GM23248 (cell line): ENCODE results near the gene CLDN5. TPM values are rescaled to one million over a fixed set of nuclear protein-coding genes. Genes with fewer than 3 reads are reported as not detected.
A peak's percentile ranks its signal among the peaks of the same experiment; 100 is the strongest.

Source experiments
- DNase-seq: peaks from one replicate; pipeline ENCODE4 v3.0.0-alpha.2; 2015
- H2AFZ ChIP-seq: fragments of 200-600 bp; sonication (generic); 2 replicates; pipeline ENCODE4 v1.6.1; 2016; ENCODE audit warnings: antibody characterized with exemption
- H3F3A ChIP-seq: fragments of 200-600 bp; sonication (generic); 2 replicates; pipeline ENCODE4 v1.6.1; 2016; ENCODE audit warnings: mild to moderate bottlenecking, antibody characterized with exemption, mixed run types; ENCODE audit not compliant: insufficient read depth
- H3K27ac ChIP-seq: fragments of 200-600 bp; sonication (generic); 2 replicates; pipeline ENCODE4 v1.5.1; 2016; ENCODE audit warnings: mild to moderate bottlenecking
- H3K27me3 ChIP-seq: fragments of 200-600 bp; sonication (generic); replicated peaks from 2 replicates; pipeline ENCODE4 v1.6.1; 2016; ENCODE audit warnings: mild to moderate bottlenecking; ENCODE audit not compliant: insufficient read depth
- H3K36me3 ChIP-seq: fragments of 200-600 bp; sonication (generic); 2 replicates; pipeline ENCODE4 v1.6.1; 2016; ENCODE audit warnings: low read depth, mild to moderate bottlenecking
- H3K4me1 ChIP-seq: fragments of 200-600 bp; sonication (generic); 2 replicates; pipeline ENCODE4 v1.6.1; 2016; ENCODE audit warnings: mild to moderate bottlenecking; ENCODE audit not compliant: insufficient read depth
- H3K4me2 ChIP-seq: fragments of 200-600 bp; sonication (generic); one replicate; pipeline ENCODE4 v1.6.1; 2016; ENCODE audit warnings: mild to moderate bottlenecking; ENCODE audit not compliant: unreplicated experiment
- H3K4me3 ChIP-seq: fragments of 200-600 bp; sonication (generic); 2 replicates; pipeline ENCODE4 v1.5.1; 2016; ENCODE audit warnings: mild to moderate bottlenecking
- H3K79me2 ChIP-seq: fragments of 200-600 bp; sonication (generic); 2 replicates; pipeline ENCODE4 v1.6.1; 2016; ENCODE audit warnings: mild to moderate bottlenecking; ENCODE audit not compliant: insufficient read depth
- H3K9ac ChIP-seq: fragments of 200-600 bp; sonication (generic); 2 replicates; pipeline ENCODE4 v1.6.1; 2016; ENCODE audit warnings: mild to moderate bottlenecking
- H3K9me2 ChIP-seq: fragments of 200-600 bp; sonication (generic); 2 replicates; pipeline ENCODE4 v1.6.1; 2016; ENCODE audit warnings: mixed run types, mild to moderate bottlenecking, moderate library complexity; ENCODE audit not compliant: insufficient read depth
- H3K9me3 ChIP-seq: fragments of 200-600 bp; sonication (generic); one replicate; pipeline ENCODE4 v1.6.1; 2017; ENCODE audit warnings: low read depth
- H4K20me1 ChIP-seq: fragments of 200-600 bp; sonication (generic); 2 replicates; pipeline ENCODE4 v1.6.0; 2016; ENCODE audit not compliant: insufficient read depth
- EZH2 ChIP-seq: fragments of 200-600 bp; sonication (generic); IDR thresholded peaks from 2 replicates; pipeline ENCODE4 v1.6.1; 2018; ENCODE audit warnings: antibody characterized with exemption, mild to moderate bottlenecking; ENCODE audit not compliant: insufficient read depth, poor library complexity, severe bottlenecking
- EZH2phosphoT487 ChIP-seq: fragments of 200-600 bp; sonication (generic); IDR thresholded peaks from 2 replicates; pipeline ENCODE4 v1.6.1; 2018; ENCODE audit warnings: antibody characterized with exemption, moderate library complexity, mild to moderate bottlenecking, low read depth; ENCODE audit not compliant: insufficient read depth
- WGBS, 2 experiments: methylation state at CpG; one replicate each; pipeline ENCODE4 v1.1.6; 2015 to 2017; ENCODE audit warnings: low lambda C conversion rate in 2 of 2, low coverage in 1 of 2; ENCODE audit errors: missing lambda C conversion rate in 2 of 2; 5-methylcytosine and 5-hydroxymethylcytosine counted together
- in situ Hi-C: fragments of 300-500 bp; cut with MboI; formaldehyde crosslinking; loops from 2 replicates; pipeline ENCODE4 v1.15.0; 2020
- polyA plus RNA-seq: library from polyadenylated mRNA; unstranded; fragments of >200 nt; fragmentation: Nextera tagmentation; extraction: Ambion mirVana; gene quantifications from 2 replicates; pipeline ENCODE4 v1.2.1, GENCODE V29; 2016
- total RNA-seq: library from RNA; depleted of rRNA; stranded (reverse); fragments of >200 nt; shearing (Covaris generic); gene quantifications from 2 replicates; pipeline ENCODE4 v1.2.3, GENCODE V29; 2014

CLDN5 gene
- total and polyA plus RNA-seq, 2 experiments from 2014 or later, result not detected

- H3K27me3 ChIP-seq, result 0 out of 2 replicates have a peak, but pooled peaks cover 6% of the 10 kb centered on the region
- no peak overlapping the region for H3K4me2 ChIP-seq
- peaks cover 8% of the 10 kb centered on the region for H3K4me1 ChIP-seq
- no peaks in the 10 kb centered on the region for H4K20me1 ChIP-seq
- no peak for TF ChIP-seq EZH2phosphoT487
- no peak for TF ChIP-seq EZH2
- peak; percentile 15 for DNase-seq
- WGBS, 2 experiments, result 59 to 66% methylated on average over 11 of the region's 11 CpGs
- H3K27ac ChIP-seq, result no peak overlapping the region
- no peak overlapping the region for H2AFZ ChIP-seq
- no peak overlapping the region for H3K4me3 ChIP-seq
- in situ Hi-C loops, result no loop called here
- peaks cover 14% of the 10 kb centered on the region for H3F3A ChIP-seq
- H3K9me2 ChIP-seq, result no peaks in the 10 kb centered on the region
- H3K9ac ChIP-seq, result no peak overlapping the region
- H3K79me2 ChIP-seq, result no peaks in the 10 kb centered on the region
- no peaks in the 10 kb centered on the region for H3K9me3 ChIP-seq
- no peaks in the 10 kb centered on the region for H3K36me3 ChIP-seq
Observed at GRCh38 chr22:19565382-19566278, 41.4 kb upstream of the CLDN5 start.

GRCh38 chr22:19559956-19560355 lies 35.7 kb upstream of the CLDN5 start:
- WGBS, 2 experiments, result 57 to 100% methylated on average over 1 to 2 of the region's 2 CpGs

GRCh38 chr22:19559324-19559811 lies 35.2 kb upstream of the CLDN5 start:
- 46 to 58% methylated on average over 9 of the region's 9 CpGs for WGBS, 2 experiments
- Histone ChIP-seq H3K4me2 (no peak overlapping the region), H3K4me3 (no peak overlapping the region), H4K20me1 (no peaks in the 10 kb centered on the region), H3K4me1 (no peaks in the 10 kb centered on the region), H3K9ac (no peak overlapping the region), H2AFZ (no peak overlapping the region), H3K27me3 (peaks cover 6% of the 10 kb centered on the region; the same call in 1 of the 2 replicates), H3F3A (no peaks in the 10 kb centered on the region), H3K9me2 (no peaks in the 10 kb centered on the region), H3K79me2 (no peaks in the 10 kb centered on the region), H3K27ac (no peak overlapping the region), H3K36me3 (no peaks in the 10 kb centered on the region), H3K9me3 (no peaks in the 10 kb centered on the region)
- in situ Hi-C loops, result no loop called here
- no peak for DNase-seq
- TF ChIP-seq EZH2 (no peak), EZH2phosphoT487 (no peak)

More at GRCh38 chr22:19559956-19560355, 35.7 kb upstream of the CLDN5 start:
- H3K9me2 ChIP-seq, result no peaks in the 10 kb centered on the region
- DNase-seq, result no peak
- no peaks in the 10 kb centered on the region for H3K79me2 ChIP-seq
- no peaks in the 10 kb centered on the region for H3F3A ChIP-seq
- H3K4me3 ChIP-seq, result no peak overlapping the region
- no peak for TF ChIP-seq EZH2
- no peak for TF ChIP-seq EZH2phosphoT487
- no peak overlapping the region for H3K4me2 ChIP-seq
- no peak overlapping the region for H3K27ac ChIP-seq
- in situ Hi-C loops, result no loop called here
- no peaks in the 10 kb centered on the region for H3K36me3 ChIP-seq
- no peaks in the 10 kb centered on the region for H3K9me3 ChIP-seq
- no peak overlapping the region for H3K9ac ChIP-seq
- H3K27me3 ChIP-seq, result peaks cover 6% of the 10 kb centered on the region; the same call in 1 of the 2 replicates
- no peaks in the 10 kb centered on the region for H3K4me1 ChIP-seq
- H2AFZ ChIP-seq, result no peak overlapping the region
- no peaks in the 10 kb centered on the region for H4K20me1 ChIP-seq

GRCh38 chr22:19556963-19557545 lies 32.8 kb upstream of the CLDN5 start:
- no peaks in the 10 kb centered on the region for H4K20me1 ChIP-seq
- no peak overlapping the region for H3K4me2 ChIP-seq
- H3K9me3 ChIP-seq, result no peaks in the 10 kb centered on the region
- H3K4me3 ChIP-seq, result no peak overlapping the region
- H3K4me1 ChIP-seq, result no peaks in the 10 kb centered on the region
- no peak overlapping the region for H2AFZ ChIP-seq
- DNase-seq, result no peak
- H3K27me3 ChIP-seq, result peaks cover 5% of the 10 kb centered on the region
- no peaks in the 10 kb centered on the region for H3F3A ChIP-seq
- WGBS, 2 experiments, result 64 to 67% methylated on average over 10 of the region's 10 CpGs
- no peaks in the 10 kb centered on the region for H3K9me2 ChIP-seq
- no peak overlapping the region for H3K9ac ChIP-seq
- no peak overlapping the region for H3K27ac ChIP-seq
- H3K79me2 ChIP-seq, result no peaks in the 10 kb centered on the region
- no peaks in the 10 kb centered on the region for H3K36me3 ChIP-seq
- in situ Hi-C loops, result no loop called here
- TF ChIP-seq EZH2 (no peak), EZH2phosphoT487 (no peak)
